SK-MEL-5 (cell line): ENCODE results near the gene RIMS3. TPM values are rescaled to one million over a fixed set of nuclear protein-coding genes. Genes with fewer than 3 reads are reported as not detected.
"Not testable (repeated sequence)": the region's sequence is repeated elsewhere in the genome, so short reads cannot be mapped to it uniquely, and the experiment has no call there.

ENCODE experiments used
- DNase-seq: peaks from one replicate; pipeline ENCODE4 v3.0.0-alpha.2; 2016; ENCODE audit warnings: low read depth, low spot score
- in situ Hi-C: cut with HindIII; loops from 2 replicates; pipeline ENCODE4 v1.10.0; 2016; ENCODE audit warnings: low sequenced_read_pairs, high pct_unique_total_duplicates, low pct_unique_long_range_greater_than_20kb
- total RNA-seq: library from RNA; depleted of rRNA; stranded (reverse); fragments of >200 nt; shearing (Covaris generic); gene quantifications from 2 replicates; pipeline ENCODE4 v1.2.3, GENCODE V29; 2014

The RIMS3 gene
- total RNA-seq, 1 experiment from 2014 or later: 2.6 TPM

- in situ Hi-C loops: no loop called here
These were observed 25.0 kb downstream of the RIMS3 start for GRCh38 chr1:40640314-40641076.

DNA sequence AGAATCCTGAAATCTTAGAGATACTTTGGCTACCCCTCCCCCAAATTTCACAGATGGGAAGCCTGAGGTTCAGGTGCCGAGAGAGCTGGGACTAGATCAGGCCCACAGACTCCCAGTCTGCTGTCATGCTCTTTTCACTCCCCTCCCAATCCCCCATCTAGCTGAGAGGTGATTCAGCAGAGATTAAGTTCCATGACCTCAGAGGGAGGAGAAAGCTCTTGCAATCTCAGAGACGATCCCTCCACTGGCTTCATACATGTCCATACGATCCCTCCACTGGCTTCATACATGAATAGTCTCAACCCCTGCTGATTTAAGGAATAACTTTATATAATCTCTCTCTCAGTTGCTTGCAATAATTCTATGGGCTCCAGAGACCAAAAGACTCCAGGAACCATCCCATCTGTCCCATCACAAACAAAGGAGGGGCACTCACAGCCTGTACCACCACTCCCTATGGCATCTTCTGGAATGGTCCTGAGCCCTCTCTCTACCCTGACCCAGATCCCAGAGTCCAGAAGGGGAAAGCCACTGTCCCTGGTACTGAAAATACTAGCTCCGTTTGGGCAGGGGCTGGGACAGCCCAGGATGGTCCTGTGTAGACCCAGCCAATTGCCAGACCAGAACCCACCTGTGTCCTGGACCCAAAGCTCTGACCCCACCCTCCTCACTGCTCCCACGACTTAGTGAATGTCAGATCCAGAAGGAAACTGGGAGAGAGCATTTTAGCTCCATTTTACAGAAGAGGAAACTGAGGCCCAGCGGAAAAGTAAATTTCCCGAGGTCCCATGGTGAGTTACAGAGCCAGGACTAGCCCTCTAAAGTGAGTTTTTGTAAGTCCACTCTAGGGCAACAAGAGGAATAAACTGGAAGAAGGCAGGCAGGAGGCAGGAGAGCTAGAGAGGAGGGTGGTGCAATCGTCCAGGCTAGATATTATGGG, 27.1 kb downstream of the RIMS3 start:
- DNase-seq: no peak

More at GRCh38 chr1:40640314-40641076, 25.0 kb downstream of the RIMS3 start:
- DNase-seq: peak; percentile 62

DNA sequence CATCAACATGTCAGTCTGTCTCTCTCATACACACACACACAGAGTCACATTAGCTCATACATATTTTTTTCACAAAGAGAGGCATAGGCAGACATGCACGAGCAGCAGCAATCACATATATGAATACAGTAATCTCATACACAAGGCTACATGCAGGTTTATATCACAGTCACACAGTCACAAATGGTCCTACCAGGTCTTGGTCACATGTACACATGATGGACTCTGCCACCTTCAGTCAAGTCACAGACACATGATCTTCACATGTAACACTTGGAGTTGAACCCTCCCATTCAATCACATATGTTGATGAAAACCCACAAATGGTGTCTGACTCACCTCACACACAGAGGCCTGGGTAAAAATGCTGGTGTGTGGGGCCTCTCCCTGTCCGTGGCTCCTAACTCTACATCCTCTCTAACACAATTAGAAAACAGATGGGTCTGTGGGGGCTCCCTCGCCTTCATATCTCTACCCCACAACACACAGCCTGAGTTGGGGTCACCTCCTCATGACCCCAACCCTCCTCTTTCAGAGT, 27.9 kb downstream of the RIMS3 start:
- in situ Hi-C loops: no loop called here
- no peak for DNase-seq

More for the DNA sequence above, 27.1 kb downstream of the RIMS3 start:
- in situ Hi-C loops: no loop called here

- DNase-seq: no peak
- in situ Hi-C loops: no loop called here
These were observed 28.7 kb downstream of the RIMS3 start for GRCh38 chr1:40636777-40637176.

- DNase-seq: no peak
- in situ Hi-C loops: no loop called here
These were observed 29.6 kb downstream of the RIMS3 start for GRCh38 chr1:40635763-40636500.

DNA sequence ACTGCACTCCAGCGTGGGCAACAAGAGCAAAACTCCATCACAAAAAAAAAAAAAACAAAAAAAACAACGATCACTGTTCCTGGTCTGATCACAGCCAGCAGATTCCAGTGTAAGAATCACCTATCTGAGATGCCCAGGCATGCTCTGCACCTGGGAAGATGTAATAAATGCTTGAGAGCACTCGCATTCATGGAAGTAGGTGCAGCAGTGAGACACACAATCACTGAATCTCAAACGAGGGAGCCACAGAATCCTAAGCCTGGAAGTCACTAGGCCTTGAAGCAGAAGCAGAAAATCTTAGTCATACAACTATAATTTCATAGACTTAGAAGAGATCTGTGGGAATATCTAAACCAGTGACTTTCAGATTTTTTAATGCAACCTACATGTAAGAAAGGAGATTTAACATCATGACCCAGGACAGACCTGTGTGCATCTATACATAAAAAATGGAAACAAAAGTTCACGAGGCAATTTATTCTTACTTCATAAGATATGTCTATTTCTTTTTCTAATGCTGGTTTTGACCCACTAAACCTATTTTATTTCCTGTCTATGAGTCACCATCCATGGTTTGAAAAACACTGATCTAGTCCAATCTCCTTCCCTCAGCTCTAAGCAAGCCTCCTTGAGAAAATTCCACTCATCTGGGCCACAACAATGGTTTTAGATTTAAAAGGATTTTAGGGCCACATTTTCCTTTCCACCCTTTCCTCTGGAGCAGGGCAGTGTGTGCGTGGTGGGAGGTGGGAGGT, 30.4 kb downstream of the RIMS3 start:
- DNase-seq: no peak
- in situ Hi-C loops: no loop called here

DNA sequence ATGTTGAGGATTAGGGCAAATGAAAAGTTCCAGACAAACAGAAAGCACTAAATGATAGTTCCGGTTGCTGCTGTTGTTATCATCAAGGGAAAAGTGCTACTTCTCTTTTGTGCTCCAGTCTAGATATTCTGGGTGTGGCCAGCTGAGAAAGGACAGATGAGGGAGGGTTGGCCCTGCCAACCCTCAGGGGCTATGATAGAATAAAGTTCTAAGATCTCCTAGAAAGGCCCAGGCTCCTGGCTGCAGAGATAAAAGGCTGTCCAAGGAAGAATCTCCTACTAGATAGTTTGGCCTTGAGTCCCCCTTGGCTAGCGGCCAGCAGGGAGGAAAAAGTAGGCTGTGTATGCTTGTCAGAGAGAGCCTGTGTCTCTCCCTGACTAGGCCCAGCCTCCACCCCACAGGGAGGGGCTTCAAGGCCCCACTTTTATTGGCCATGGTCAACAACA, 31.5 kb downstream of the RIMS3 start:
- in situ Hi-C loops: no loop called here
- DNase-seq: peak; percentile 21

DNA sequence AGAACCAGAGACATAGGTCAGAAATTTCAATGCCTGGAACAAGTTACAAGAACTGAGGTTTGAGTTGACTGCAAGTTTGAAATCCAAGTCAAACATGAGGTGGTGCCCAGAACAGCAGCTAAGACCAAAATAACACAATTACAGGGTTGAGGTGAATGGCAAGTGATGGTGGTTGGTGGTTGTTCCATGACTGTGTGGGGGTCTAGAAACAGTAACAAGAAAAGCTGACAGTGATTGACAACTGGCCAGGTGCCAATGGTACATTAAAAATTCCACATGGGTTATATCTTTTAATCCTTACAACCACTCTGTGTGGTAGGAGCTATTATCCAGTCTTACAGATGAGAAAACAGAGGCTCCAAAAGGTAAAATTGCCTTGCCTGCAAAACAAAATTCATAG, 32.0 kb downstream of the RIMS3 start:
- DNase-seq: no peak
- in situ Hi-C loops: no loop called here

- in situ Hi-C loops: no loop called here
- DNase-seq: peak; percentile 67
These were observed 34.8 kb downstream of the RIMS3 start for GRCh38 chr1:40630488-40631223.

GRCh38 chr1:40629546-40629945, 35.9 kb downstream of the RIMS3 start:
- DNase-seq, in situ Hi-C loops: not testable (repeated sequence)

GRCh38 chr1:40628903-40629292, 36.6 kb downstream of the RIMS3 start:
- in situ Hi-C loops: no loop called here
- no peak for DNase-seq

GRCh38 chr1:40627987-40628902, 37.2 kb downstream of the RIMS3 start:
- DNase-seq: no peak
- in situ Hi-C loops: no loop called here

- DNase-seq: no peak
- in situ Hi-C loops: no loop called here
These were observed 39.1 kb downstream of the RIMS3 start for GRCh38 chr1:40626383-40626770.

DNA sequence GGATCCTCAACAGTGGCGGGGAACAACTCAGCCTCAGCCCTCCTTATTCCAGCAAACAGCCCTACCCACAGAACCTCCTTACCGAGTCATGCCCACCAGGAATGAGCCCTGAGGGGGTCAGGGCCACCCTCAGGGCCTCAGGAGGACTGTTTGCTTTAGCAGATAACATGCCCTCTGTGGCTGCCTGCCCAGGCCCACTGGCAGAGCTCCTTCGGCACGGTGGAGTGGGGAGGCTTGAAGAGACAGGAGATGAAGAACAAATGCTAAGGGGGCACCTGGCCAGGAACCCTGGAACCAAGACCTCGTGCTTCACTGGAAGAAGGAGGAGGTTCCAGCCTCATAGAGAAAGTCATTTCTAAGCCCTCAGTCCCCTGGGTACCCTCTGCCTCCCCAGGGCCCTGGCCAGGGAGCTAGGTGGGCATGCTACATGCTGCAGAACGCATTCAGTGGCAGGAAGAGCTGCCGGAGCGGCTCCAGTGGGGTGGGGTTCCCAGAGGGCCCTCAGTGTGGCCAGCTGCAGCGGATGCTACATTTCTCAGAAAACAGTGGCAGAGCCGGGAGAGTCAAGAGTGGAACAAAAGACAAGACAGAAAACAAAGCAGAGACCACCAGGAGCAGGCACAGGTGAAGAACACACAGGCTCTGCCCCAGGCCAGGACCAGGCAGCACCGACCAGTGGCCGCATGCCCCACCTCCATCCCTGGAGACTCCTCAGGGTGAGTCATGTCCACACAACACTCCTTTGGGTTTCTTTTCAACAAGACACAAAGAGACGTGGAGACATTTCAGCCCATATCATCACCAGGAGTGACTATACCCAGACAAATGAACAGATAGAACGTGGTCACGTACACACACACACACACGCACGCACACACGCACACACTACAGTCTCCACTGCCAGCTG, 39.8 kb downstream of the RIMS3 start:
- DNase-seq: no peak
- in situ Hi-C loops: no loop called here

- in situ Hi-C loops: no loop called here
- peak; percentile 56 for DNase-seq
These were observed 40.4 kb downstream of the RIMS3 start for GRCh38 chr1:40625076-40625475.
